Liver (tissue), 9 donors: ENCODE data around the gene ST7. TPM values are rescaled to one million over a fixed set of nuclear protein-coding genes. Genes with fewer than 3 reads are reported as not detected.

Experiments used
- DNase-seq: peaks from one replicate; pipeline ENCODE4 v3.0.0-alpha.2; 2017; ENCODE audit warnings: low spot score
- H3K27ac ChIP-seq, 2 donors: one replicate each; pipeline ENCODE4 v1.7.0; 2013; ENCODE audit warnings: inconsistent platforms in 2 of 2, low read length in 2 of 2, control low read depth in 1 of 2, low read depth in 1 of 2, mild to moderate bottlenecking in 1 of 2
- H3K27me3 ChIP-seq, 4 donors: one replicate each; pipeline versions ENCODE4 v1.6.1 to v1.7.0; 2013; ENCODE audit warnings: low read length in 3 of 4, inconsistent platforms in 1 of 4, mild to moderate bottlenecking in 1 of 4, moderate library complexity in 1 of 4; ENCODE audit not compliant: control insufficient read depth in 4 of 4, insufficient read depth in 4 of 4
- H3K36me3 ChIP-seq, 4 donors: one replicate each; pipeline versions ENCODE4 v1.6.1 to v1.7.0; 2013; ENCODE audit warnings: low read length in 3 of 4, mild to moderate bottlenecking in 3 of 4, low read depth in 1 of 4, moderate library complexity in 1 of 4; ENCODE audit not compliant: control insufficient read depth in 4 of 4, insufficient read depth in 3 of 4
- H3K4me1 ChIP-seq, 4 donors: one replicate each; pipeline versions ENCODE4 v1.6.1 to v1.7.0; 2013; ENCODE audit warnings: low read length in 3 of 4, mild to moderate bottlenecking in 3 of 4, moderate library complexity in 1 of 4; ENCODE audit not compliant: control insufficient read depth in 4 of 4, insufficient read depth in 4 of 4
- H3K4me3 ChIP-seq, 3 donors: one replicate each; pipeline versions ENCODE4 v1.6.1 to v1.7.0; 2013; ENCODE audit warnings: low read length in 3 of 3, control low read depth in 1 of 3, low read depth in 1 of 3, mild to moderate bottlenecking in 1 of 3
- H3K9ac ChIP-seq, 2 donors: one replicate each; pipeline ENCODE4 v1.7.0; 2013; ENCODE audit warnings: low read length in 2 of 2, mild to moderate bottlenecking in 2 of 2, moderate library complexity in 2 of 2, control low read depth in 1 of 2, low read depth in 1 of 2
- H3K9me3 ChIP-seq, 4 donors: one replicate each; pipeline versions ENCODE4 v1.6.1 to v1.7.0; 2013; ENCODE audit warnings: low read length in 3 of 4; ENCODE audit not compliant: control insufficient read depth in 4 of 4
- ATF3 ChIP-seq: IDR thresholded peaks from 2 replicates; pipeline ENCODE4 v1.6.1; 2016; ENCODE audit warnings: antibody characterized with exemption
- CTCF ChIP-seq: fragments of 150-350 bp; IDR thresholded peaks from 2 replicates; pipeline ENCODE4 v1.5.1; 2017; ENCODE audit warnings: improper control_type of control experiment, low read depth, low read length; ENCODE audit not compliant: missing input control
- EGR1 ChIP-seq, 2 donors: IDR thresholded peaks; 2 replicates each; pipeline ENCODE4 v1.6.1; 2016 to 2018; ENCODE audit warnings: antibody characterized with exemption in 2 of 2, low read depth in 2 of 2
- FOXA1 ChIP-seq: IDR thresholded peaks from 2 replicates; pipeline ENCODE4 v1.6.1; 2016; ENCODE audit warnings: antibody characterized with exemption
- FOXA2 ChIP-seq: IDR thresholded peaks from 2 replicates; pipeline ENCODE4 v1.6.1; 2016; ENCODE audit warnings: antibody characterized with exemption
- GABPA ChIP-seq, 2 donors: IDR thresholded peaks in 1 of 2; conservative IDR thresholded peaks in 1 of 2; 2 replicates each; pipeline ENCODE4 v1.6.1; 2016; ENCODE audit warnings: antibody characterized with exemption in 2 of 2, mild to moderate bottlenecking in 1 of 2, moderate library complexity in 1 of 2
- HNF4A ChIP-seq, 2 donors: conservative IDR thresholded peaks; 2 replicates each; pipeline ENCODE4 v1.6.1; 2016; ENCODE audit warnings: antibody characterized with exemption in 2 of 2, mild to moderate bottlenecking in 2 of 2
- HNF4G ChIP-seq: IDR thresholded peaks from 2 replicates; pipeline ENCODE4 v1.6.1; 2016; ENCODE audit warnings: antibody characterized with exemption
- JUND ChIP-seq, 2 donors: IDR thresholded peaks; 2 replicates each; pipeline ENCODE4 v1.6.1; 2016; ENCODE audit warnings: antibody characterized with exemption in 2 of 2
- NR2F2 ChIP-seq: IDR thresholded peaks from 2 replicates; pipeline ENCODE4 v1.6.1; 2016; ENCODE audit warnings: antibody characterized with exemption
- REST ChIP-seq: IDR thresholded peaks from 2 replicates; pipeline ENCODE4 v1.6.1; 2016; ENCODE audit warnings: antibody characterized with exemption, mild to moderate bottlenecking
- RXRA ChIP-seq, 2 donors: IDR thresholded peaks; 2 replicates each; pipeline ENCODE4 v1.6.1; 2017 to 2018; ENCODE audit warnings: antibody characterized with exemption in 2 of 2, mild to moderate bottlenecking in 1 of 2
- SP1 ChIP-seq: IDR thresholded peaks from 2 replicates; pipeline ENCODE4 v1.6.1; 2018; ENCODE audit warnings: antibody characterized with exemption, mild to moderate bottlenecking
- TAF1 ChIP-seq: conservative IDR thresholded peaks from 2 replicates; pipeline ENCODE4 v1.6.1; 2016; ENCODE audit warnings: antibody characterized with exemption, mild to moderate bottlenecking
- YY1 ChIP-seq: IDR thresholded peaks from 2 replicates; pipeline ENCODE4 v1.6.1; 2016; ENCODE audit warnings: antibody characterized with exemption, mild to moderate bottlenecking
- ZBTB33 ChIP-seq: IDR thresholded peaks from 2 replicates; pipeline ENCODE4 v1.6.1; 2016; ENCODE audit warnings: antibody characterized with exemption
- WGBS: extraction: QIAGEN DNeasy Blood & Tissue Kit; methylation state at CpG from one replicate; pipeline ENCODE4 v1.1.7; 2013; 5-methylcytosine and 5-hydroxymethylcytosine counted together
- polyA plus RNA-seq, 2 donors: library from polyadenylated mRNA; stranded (reverse) in 1 of 2; unstranded in 1 of 2; fragments of 200-250 nt in 1 of 2; fragments of >200 nt in 1 of 2; fragmentation: Nextera tagmentation in 1 of 2; extraction: Ambion mirVana in 1 of 2; gene quantifications; one replicate each; pipeline versions ENCODE4 v1.2.1 to v1.2.3, GENCODE V29; 2013 to 2015
- total RNA-seq, 2 donors: library from RNA; depleted of rRNA; stranded (reverse); fragments of >200 nt; gene quantifications; one replicate each; pipeline ENCODE4 v1.2.3, GENCODE V29; 2014
- donor health status: healthy.
- donor health status: healthy.
- donor health status: healthy.
- donor health status: healthy.
- donor health status: healthy.

Gene ST7
- total and polyA plus RNA-seq, 4 donors, result 13.5 to 30.7 (median 22.6) TPM

- TF ChIP-seq JUND (IDR thresholded peaks at IDR 0.05), result no peak
These were observed 185.2 kb downstream of the ST7 start (continued) for GRCh38 chr7:117138495-117138894.

- H3K9me3 ChIP-seq, result no peaks in the 10 kb centered on the region
- WGBS, result 79% methylated on average over 1 of the region's 1 CpG
- no peak overlapping the region for H3K4me3 ChIP-seq
- peaks cover 0 to 16% (median 3%) of the 10 kb centered on the region in 4 donors for H3K36me3 ChIP-seq
- no peak overlapping the region for H3K27ac ChIP-seq
- no peaks in the 10 kb centered on the region for H3K4me1 ChIP-seq
- H3K9ac ChIP-seq, result no peak overlapping the region
- no peaks in the 10 kb centered on the region for H3K27me3 ChIP-seq
- TF ChIP-seq HNF4A (conservative IDR thresholded peaks at IDR 0.05) (no peak), GABPA (IDR thresholded peaks at IDR 0.05 in 1 of 2, conservative IDR thresholded peaks at IDR 0.05 in 1 of 2) (no peak), CTCF (no peak), YY1 (no peak), FOXA2 (no peak), EGR1 (IDR thresholded peaks at IDR 0.05; ENCODE audit: low read depth in 2 of 2) (no peak), RXRA (IDR thresholded peaks at IDR 0.05) (no peak), TAF1 (no peak), REST (no peak), HNF4G (no peak), ATF3 (no peak), FOXA1 (no peak), ZBTB33 (no peak), JUND (IDR thresholded peaks at IDR 0.05) (no peak), SP1 (no peak), NR2F2 (no peak)
- no peak for DNase-seq
These were observed 185.7 kb downstream of the ST7 start for GRCh38 chr7:117138981-117139380.
